HG02970 (cell line): ENCODE results near the gene VWF.
"Not testable (repeated sequence)": the region's sequence is repeated elsewhere in the genome, so short reads cannot be mapped to it uniquely, and the experiment has no call there.

Experiments
- ATAC-seq: cut with Tn5 transposase; IDR thresholded peaks from one replicate; pipeline ENCODE4 v1.9.1; 2021; ENCODE audit warnings: mild to moderate bottlenecking, moderate library complexity, moderate number of reproducible peaks; ENCODE audit not compliant: unreplicated experiment, low FRiP score

VWF gene

GRCh38 chr12:6010631-6011350 is 113.7 kb downstream of the VWF start:
- not testable (repeated sequence) for ATAC-seq

- ATAC-seq = no peak
Measured at GRCh38 chr12:5997260-5997659, 127.2 kb downstream of the VWF start.

GRCh38 chr12:5996459-5996858 is 128.0 kb downstream of the VWF start:
- no peak for ATAC-seq

GRCh38 chr12:5989621-5990020 is 134.8 kb downstream of the VWF start:
- no peak for ATAC-seq

GRCh38 chr12:5988659-5989116 is 135.8 kb downstream of the VWF start:
- peak; percentile 52 for ATAC-seq

GRCh38 chr12:5988088-5988487 is 136.4 kb downstream of the VWF start:
- no peak for ATAC-seq

GRCh38 chr12:5987573-5987972 is 136.9 kb downstream of the VWF start:
- no peak for ATAC-seq

GRCh38 chr12:5985471-5985870 is 139.0 kb downstream of the VWF start:
- ATAC-seq = no peak

- ATAC-seq = no peak
Measured at GRCh38 chr12:5984873-5985272, 139.6 kb downstream of the VWF start.

- ATAC-seq = no peak
Measured at GRCh38 chr12:5982106-5982505, 142.4 kb downstream of the VWF start.

- no peak for ATAC-seq
Measured at GRCh38 chr12:5977556-5977955, 146.9 kb downstream of the VWF start.

- no peak for ATAC-seq
Measured at GRCh38 chr12:5976711-5977110, 147.8 kb downstream of the VWF start.

- no peak for ATAC-seq
Measured at GRCh38 chr12:5976196-5976595, 148.3 kb downstream of the VWF start.

GRCh38 chr12:5973461-5974115 is 150.9 kb downstream of the VWF start:
- no peak for ATAC-seq

GRCh38 chr12:5972387-5972786 is 152.1 kb downstream of the VWF start:
- ATAC-seq = no peak

GRCh38 chr12:5971194-5971850 is 153.1 kb downstream of the VWF start:
- no peak for ATAC-seq

GRCh38 chr12:5969974-5970690 is 154.3 kb downstream of the VWF start:
- ATAC-seq = no peak

- no peak for ATAC-seq
Measured at GRCh38 chr12:5969156-5969973, 155.1 kb downstream of the VWF start.

GRCh38 chr12:5967645-5968415 is 156.6 kb downstream of the VWF start:
- ATAC-seq = no peak
